HCT116 (cell line): ENCODE data around the gene LRRC72. TPM values are rescaled to one million over a fixed set of nuclear protein-coding genes. Genes with fewer than 3 reads are reported as not detected.

Source experiments
- ATAC-seq: fragments of 200-7000 bp; cut with Tn5 transposase; 2 replicates; pipeline ENCODE4 v1.9.1; 2020; ENCODE audit warnings: mild to moderate bottlenecking, moderate library complexity
- BruUV-seq: library from RNA; stranded (reverse); fragments of 400-500 nt; replicated peaks from 2 replicates; lab custom pipeline; 2021; lab: Mats Ljungman, UMichigan
- CTCF ChIA-PET: fragments of 300-600 bp; sonication (Branson Sonifier 250); formaldehyde crosslinking; loops from one replicate; lab custom pipeline; 2021; ENCODE audit warnings: antibody characterized with exemption; lab: Charles Lee
- POLR2A ChIA-PET: fragments of 300-600, 350-600 bp; sonication (Branson Sonifier 250); formaldehyde crosslinking; loops from one replicate; lab custom pipeline; 2021; ENCODE audit warnings: antibody characterized with exemption; lab: Charles Lee
- RAD21 ChIA-PET, 2 experiments: fragments of 300-600 bp; sonication (Branson Sonifier 250); formaldehyde crosslinking; loops; one replicate each; lab custom pipeline; 2023; ENCODE audit warnings: low total read pairs in 2 of 2; ENCODE audit not compliant: uncharacterized antibody in 2 of 2, unreplicated experiment in 2 of 2, low non-redundant PET in 1 of 2; lab: Charles Lee
- DNase-seq: peaks from one replicate; pipeline ENCODE4 v3.0.0-alpha.2; 2010; ENCODE audit warnings: low read depth, low spot score
- H2AFZ ChIP-seq: fragments of 200-600 bp; shearing (Covaris generic), sonication (generic); 2 replicates; pipeline ENCODE4 v1.6.1; 2017; ENCODE audit warnings: low read depth, mixed run types, mixed read lengths, antibody characterized with exemption, low read length; ENCODE audit not compliant: poor library complexity, severe bottlenecking
- H3K27ac ChIP-seq: 2 replicates; pipeline ENCODE4 v1.5.1; 2012; ENCODE audit warnings: low read depth, low read length
- H3K27me3 ChIP-seq: fragments of 200-600 bp; sonication (generic); 2 replicates; pipeline ENCODE4 v1.6.1; 2016; ENCODE audit warnings: mixed run types, low read length, mixed read lengths; ENCODE audit not compliant: insufficient read depth
- H3K36me3 ChIP-seq, 2 experiments: fragments of 200-500 bp in 1 of 2; fragments of 200-600 bp in 1 of 2; sonication (Bioruptor generic) in 1 of 2; sonication (generic) in 1 of 2; 2 replicates each; pipeline versions ENCODE4 v1.5.1 to v1.6.1; 2014 to 2016; ENCODE audit warnings: low read length in 2 of 2, inconsistent platforms in 1 of 2, mixed read lengths in 1 of 2, mixed run types in 1 of 2; ENCODE audit not compliant: insufficient read depth in 2 of 2, control insufficient read depth in 1 of 2
- H3K4me1 ChIP-seq, 2 experiments: fragments of 200-600 bp in 1 of 2; sonication (generic) in 1 of 2; 2 replicates each; pipeline versions ENCODE4 v1.5.1 to v1.6.1; 2012 to 2017; ENCODE audit warnings: low read length in 2 of 2, inconsistent platforms in 1 of 2, mild to moderate bottlenecking in 1 of 2, mixed read lengths in 1 of 2, mixed run types in 1 of 2, moderate library complexity in 1 of 2; ENCODE audit not compliant: insufficient read depth in 2 of 2, control insufficient read depth in 1 of 2
- H3K4me2 ChIP-seq: fragments of 200-600 bp; sonication (generic); 2 replicates; pipeline ENCODE4 v1.6.1; 2017; ENCODE audit warnings: mixed run types, low read length, mixed read lengths
- H3K4me3 ChIP-seq, 2 experiments: fragments of 200-600 bp in 1 of 2; sonication (generic) in 1 of 2; replicated peaks in 1 of 2; 2 replicates each; pipeline ENCODE4 v1.5.1; 2011 to 2016; ENCODE audit warnings: low read length in 2 of 2, control low read depth in 1 of 2, low read depth in 1 of 2, mild to moderate bottlenecking in 1 of 2, mixed read lengths in 1 of 2, mixed run types in 1 of 2
- H3K79me2 ChIP-seq: fragments of 200-600 bp; sonication (generic); 2 replicates; pipeline ENCODE4 v1.6.1; 2017; ENCODE audit warnings: mild to moderate bottlenecking, mixed run types, low read length, moderate library complexity, mixed read lengths; ENCODE audit not compliant: insufficient read depth
- H3K9ac ChIP-seq: fragments of 200-600 bp; sonication (generic); 2 replicates; pipeline ENCODE4 v1.6.1; 2016; ENCODE audit warnings: low read length, mixed read lengths
- H3K9me2 ChIP-seq: fragments of 200-600 bp; sonication (generic), shearing (Covaris generic); 2 replicates; pipeline ENCODE4 v1.6.1; 2017; ENCODE audit warnings: mixed run types, mild to moderate bottlenecking, moderate library complexity; ENCODE audit not compliant: insufficient read depth
- H3K9me3 ChIP-seq, 2 experiments: fragments of 200-500 bp in 1 of 2; fragments of 200-600 bp in 1 of 2; sonication (Bioruptor generic) in 1 of 2; sonication (generic) in 1 of 2; 2 replicates each; pipeline ENCODE4 v1.6.1; 2014 to 2017; ENCODE audit warnings: low read length in 2 of 2, mixed read lengths in 2 of 2, inconsistent platforms in 1 of 2, low read depth in 1 of 2, mild to moderate bottlenecking in 1 of 2, mixed run types in 1 of 2, moderate library complexity in 1 of 2; ENCODE audit not compliant: control insufficient read depth in 1 of 2, insufficient read depth in 1 of 2
- H4K20me1 ChIP-seq: fragments of 200-600 bp; sonication (generic), shearing (Covaris generic); 2 replicates; pipeline ENCODE4 v1.6.1; 2017; ENCODE audit warnings: mixed run types, mild to moderate bottlenecking, moderate library complexity; ENCODE audit not compliant: insufficient read depth
- CBX3 ChIP-seq: IDR thresholded peaks from 2 replicates; pipeline ENCODE4 v1.6.1; 2012; ENCODE audit warnings: low read depth
- CEBPB ChIP-seq: IDR thresholded peaks from 2 replicates; pipeline ENCODE4 v1.6.1; 2012; ENCODE audit warnings: low read depth
- CTCF ChIP-seq, 3 experiments: fragments of 200-600 bp in 1 of 3; sonication (generic) in 1 of 3; IDR thresholded peaks in 2 of 3; conservative IDR thresholded peaks in 1 of 3; 2 replicates each; pipeline ENCODE4 v1.5.1; 2012 to 2017; ENCODE audit warnings: low read depth in 2 of 3, low read length in 2 of 3, antibody characterized with exemption in 1 of 3, borderline replicate concordance in 1 of 3, control low read depth in 1 of 3, mild to moderate bottlenecking in 1 of 3, mixed read lengths in 1 of 3, mixed run types in 1 of 3, moderate library complexity in 1 of 3; ENCODE audit not compliant: insufficient read depth in 1 of 3
- EGR1 ChIP-seq: IDR thresholded peaks from 2 replicates; pipeline ENCODE4 v1.6.1; 2012; ENCODE audit warnings: low read depth
- ELF1 ChIP-seq: IDR thresholded peaks from 2 replicates; pipeline ENCODE4 v1.6.1; 2012; ENCODE audit warnings: low read depth, borderline replicate concordance
- EZH2 ChIP-seq: fragments of 200-600 bp; sonication (generic); IDR thresholded peaks from 2 replicates; pipeline ENCODE4 v1.6.1; 2017; ENCODE audit warnings: antibody characterized with exemption, mixed run types
- JUND ChIP-seq: IDR thresholded peaks from 2 replicates; pipeline ENCODE4 v1.6.1; 2012
- MAX ChIP-seq: IDR thresholded peaks from 2 replicates; pipeline ENCODE4 v1.6.1; 2012
- POLR2A ChIP-seq: IDR thresholded peaks from 2 replicates; pipeline ENCODE4 v1.7.0; 2011; ENCODE audit warnings: borderline replicate concordance; ENCODE audit not compliant: insufficient read depth, insufficient read length; ENCODE audit errors: extremely low read depth
- POLR2AphosphoS5 ChIP-seq: IDR thresholded peaks from 2 replicates; pipeline ENCODE4 v1.6.1; 2011; ENCODE audit warnings: mild to moderate bottlenecking, low read depth, low read length, moderate library complexity
- REST ChIP-seq: IDR thresholded peaks from 2 replicates; pipeline ENCODE4 v1.6.1; 2012; ENCODE audit warnings: low read depth
- SP1 ChIP-seq: IDR thresholded peaks from 2 replicates; pipeline ENCODE4 v1.6.1; 2012; ENCODE audit warnings: low read depth
- SRF ChIP-seq: IDR thresholded peaks from 2 replicates; pipeline ENCODE4 v1.6.1; 2012; ENCODE audit warnings: low read depth
- YY1 ChIP-seq: IDR thresholded peaks from 2 replicates; pipeline ENCODE4 v1.6.1; 2011; ENCODE audit warnings: low read length, low read depth, moderate library complexity, mild to moderate bottlenecking; ENCODE audit not compliant: insufficient replicate concordance; ENCODE audit errors: extremely low read depth
- ZBTB33 ChIP-seq: IDR thresholded peaks from 2 replicates; pipeline ENCODE4 v1.6.1; 2011; ENCODE audit warnings: mild to moderate bottlenecking, low read length, moderate library complexity; ENCODE audit not compliant: insufficient replicate concordance; ENCODE audit errors: extremely low read depth
- ZFX ChIP-seq: fragments of 450-650 bp; IDR thresholded peaks from 2 replicates; pipeline ENCODE4 v1.6.1; 2017
- intact Hi-C: fragments of 100-400 bp; cut with micrococcal nuclease; formaldehyde crosslinking; loops from 2 replicates; pipeline ENCODE4 v1.10.0; 2022
- total RNA-seq: library from RNA; stranded (reverse); gene quantifications from one replicate; pipeline ENCODE4 v1.2.1, GENCODE V29; 2021; ENCODE audit not compliant: unreplicated experiment

The LRRC72 gene
- total RNA-seq, 1 experiment from 2014 or later, result not detected

- no peak overlapping the region for H3K4me2 ChIP-seq
- H3K27me3 ChIP-seq, result no peaks in the 10 kb centered on the region
- no peak for DNase-seq
- no peaks in the 10 kb centered on the region for H3K4me1 ChIP-seq
- BruUV-seq, result no TSS peak
- no peak overlapping the region for H3K4me3 ChIP-seq
- no peaks in the 10 kb centered on the region for H3K9me2 ChIP-seq
- H3K36me3 ChIP-seq, result no peaks in the 10 kb centered on the region; a peak in 1 of 4 replicates
- H3K9ac ChIP-seq, result no peak overlapping the region
- TF ChIP-seq ZBTB33 (no peak), MAX (no peak), JUND (no peak), ZFX (no peak), SRF (no peak), EGR1 (no peak), EZH2 (no peak), POLR2AphosphoS5 (no peak), REST (no peak), ELF1 (no peak), POLR2A (no peak), CBX3 (no peak), CEBPB (no peak), CTCF (IDR thresholded peaks at IDR 0.05 in 2 of 3, conservative IDR thresholded peaks at IDR 0.05 in 1 of 3; ENCODE audit: borderline replicate concordance in 1 of 3, insufficient read depth in 1 of 3, low read depth in 2 of 3, low read length in 2 of 3) (no peak), SP1 (no peak), YY1 (no peak)
- TF ChIP-seq, all 23 proteins: peak for 0
- no peak for ATAC-seq
- RAD21 ChIA-PET, result no interaction called here
- CTCF ChIA-PET, result no interaction called here
- no peaks in the 10 kb centered on the region for H3K9me3 ChIP-seq
- H2AFZ ChIP-seq, result no peak overlapping the region
- POLR2A ChIA-PET, result no interaction called here
- H3K79me2 ChIP-seq, result no peaks in the 10 kb centered on the region
- H3K27ac ChIP-seq, result no peak overlapping the region
- intact Hi-C loops, result no loop called here
- H4K20me1 ChIP-seq, result no peaks in the 10 kb centered on the region
Observed at GRCh38 chr7:16589881-16590280, 63.3 kb downstream of the LRRC72 start.
